Liver (tissue), 9 donors: ENCODE measurements around the gene FAM89A. TPM values are rescaled to one million over a fixed set of nuclear protein-coding genes. Genes with fewer than 3 reads are reported as not detected.

ENCODE experiments used
- DNase-seq: peaks from one replicate; pipeline ENCODE4 v3.0.0-alpha.2; 2017; ENCODE audit warnings: low spot score
- H3K27ac ChIP-seq, 2 donors: one replicate each; pipeline ENCODE4 v1.7.0; 2013; ENCODE audit warnings: inconsistent platforms in 2 of 2, low read length in 2 of 2, control low read depth in 1 of 2, low read depth in 1 of 2, mild to moderate bottlenecking in 1 of 2
- H3K27me3 ChIP-seq, 4 donors: one replicate each; pipeline versions ENCODE4 v1.6.1 to v1.7.0; 2013; ENCODE audit warnings: low read length in 3 of 4, inconsistent platforms in 1 of 4, mild to moderate bottlenecking in 1 of 4, moderate library complexity in 1 of 4; ENCODE audit not compliant: control insufficient read depth in 4 of 4, insufficient read depth in 4 of 4
- H3K36me3 ChIP-seq, 4 donors: one replicate each; pipeline versions ENCODE4 v1.6.1 to v1.7.0; 2013; ENCODE audit warnings: low read length in 3 of 4, mild to moderate bottlenecking in 3 of 4, low read depth in 1 of 4, moderate library complexity in 1 of 4; ENCODE audit not compliant: control insufficient read depth in 4 of 4, insufficient read depth in 3 of 4
- H3K4me1 ChIP-seq, 4 donors: one replicate each; pipeline versions ENCODE4 v1.6.1 to v1.7.0; 2013; ENCODE audit warnings: low read length in 3 of 4, mild to moderate bottlenecking in 3 of 4, moderate library complexity in 1 of 4; ENCODE audit not compliant: control insufficient read depth in 4 of 4, insufficient read depth in 4 of 4
- H3K4me3 ChIP-seq, 3 donors: one replicate each; pipeline versions ENCODE4 v1.6.1 to v1.7.0; 2013; ENCODE audit warnings: low read length in 3 of 3, control low read depth in 1 of 3, low read depth in 1 of 3, mild to moderate bottlenecking in 1 of 3
- H3K9ac ChIP-seq, 2 donors: one replicate each; pipeline ENCODE4 v1.7.0; 2013; ENCODE audit warnings: low read length in 2 of 2, mild to moderate bottlenecking in 2 of 2, moderate library complexity in 2 of 2, control low read depth in 1 of 2, low read depth in 1 of 2
- H3K9me3 ChIP-seq, 4 donors: one replicate each; pipeline versions ENCODE4 v1.6.1 to v1.7.0; 2013; ENCODE audit warnings: low read length in 3 of 4; ENCODE audit not compliant: control insufficient read depth in 4 of 4
- CTCF ChIP-seq: fragments of 150-350 bp; IDR thresholded peaks from 2 replicates; pipeline ENCODE4 v1.5.1; 2017; ENCODE audit warnings: improper control_type of control experiment, low read depth, low read length; ENCODE audit not compliant: missing input control
- EGR1 ChIP-seq, 2 donors: IDR thresholded peaks; 2 replicates each; pipeline ENCODE4 v1.6.1; 2016 to 2018; ENCODE audit warnings: antibody characterized with exemption in 2 of 2, low read depth in 2 of 2
- FOXA1 ChIP-seq: IDR thresholded peaks from 2 replicates; pipeline ENCODE4 v1.6.1; 2016; ENCODE audit warnings: antibody characterized with exemption
- FOXA2 ChIP-seq: IDR thresholded peaks from 2 replicates; pipeline ENCODE4 v1.6.1; 2016; ENCODE audit warnings: antibody characterized with exemption
- GABPA ChIP-seq, 2 donors: IDR thresholded peaks in 1 of 2; conservative IDR thresholded peaks in 1 of 2; 2 replicates each; pipeline ENCODE4 v1.6.1; 2016; ENCODE audit warnings: antibody characterized with exemption in 2 of 2, mild to moderate bottlenecking in 1 of 2, moderate library complexity in 1 of 2
- HNF4A ChIP-seq, 2 donors: conservative IDR thresholded peaks; 2 replicates each; pipeline ENCODE4 v1.6.1; 2016; ENCODE audit warnings: antibody characterized with exemption in 2 of 2, mild to moderate bottlenecking in 2 of 2
- JUND ChIP-seq, 2 donors: IDR thresholded peaks; 2 replicates each; pipeline ENCODE4 v1.6.1; 2016; ENCODE audit warnings: antibody characterized with exemption in 2 of 2
- MAX ChIP-seq: IDR thresholded peaks from 2 replicates; pipeline ENCODE4 v1.6.1; 2016; ENCODE audit warnings: antibody characterized with exemption
- NR2F2 ChIP-seq: IDR thresholded peaks from 2 replicates; pipeline ENCODE4 v1.6.1; 2016; ENCODE audit warnings: antibody characterized with exemption
- RAD21 ChIP-seq, 2 donors: IDR thresholded peaks; 2 replicates each; pipeline ENCODE4 v1.6.1; 2016; ENCODE audit warnings: antibody characterized with exemption in 2 of 2, mild to moderate bottlenecking in 2 of 2
- RXRA ChIP-seq, 2 donors: IDR thresholded peaks; 2 replicates each; pipeline ENCODE4 v1.6.1; 2017 to 2018; ENCODE audit warnings: antibody characterized with exemption in 2 of 2, mild to moderate bottlenecking in 1 of 2
- SP1 ChIP-seq: IDR thresholded peaks from 2 replicates; pipeline ENCODE4 v1.6.1; 2018; ENCODE audit warnings: antibody characterized with exemption, mild to moderate bottlenecking
- TAF1 ChIP-seq: conservative IDR thresholded peaks from 2 replicates; pipeline ENCODE4 v1.6.1; 2016; ENCODE audit warnings: antibody characterized with exemption, mild to moderate bottlenecking
- YY1 ChIP-seq: IDR thresholded peaks from 2 replicates; pipeline ENCODE4 v1.6.1; 2016; ENCODE audit warnings: antibody characterized with exemption, mild to moderate bottlenecking
- ZBTB33 ChIP-seq: IDR thresholded peaks from 2 replicates; pipeline ENCODE4 v1.6.1; 2016; ENCODE audit warnings: antibody characterized with exemption
- WGBS: extraction: QIAGEN DNeasy Blood & Tissue Kit; methylation state at CpG from one replicate; pipeline ENCODE4 v1.1.7; 2013; 5-methylcytosine and 5-hydroxymethylcytosine counted together
- polyA plus RNA-seq, 2 donors: library from polyadenylated mRNA; stranded (reverse) in 1 of 2; unstranded in 1 of 2; fragments of 200-250 nt in 1 of 2; fragments of >200 nt in 1 of 2; fragmentation: Nextera tagmentation in 1 of 2; extraction: Ambion mirVana in 1 of 2; gene quantifications; one replicate each; pipeline versions ENCODE4 v1.2.1 to v1.2.3, GENCODE V29; 2013 to 2015
- total RNA-seq, 2 donors: library from RNA; depleted of rRNA; stranded (reverse); fragments of >200 nt; gene quantifications; one replicate each; pipeline ENCODE4 v1.2.3, GENCODE V29; 2014
- TF ChIP-seq, protein P1 (sequence below): IDR thresholded peaks from 2 replicates; pipeline ENCODE4 v1.6.1; 2016; ENCODE audit warnings: antibody characterized with exemption
- donor health status: healthy.
- donor health status: healthy.
- donor health status: healthy.
- donor health status: healthy.
- donor health status: healthy.

FAM89A gene
- total and polyA plus RNA-seq, 4 donors, result 5.3 to 8.8 (median 8.1) TPM

DNA sequence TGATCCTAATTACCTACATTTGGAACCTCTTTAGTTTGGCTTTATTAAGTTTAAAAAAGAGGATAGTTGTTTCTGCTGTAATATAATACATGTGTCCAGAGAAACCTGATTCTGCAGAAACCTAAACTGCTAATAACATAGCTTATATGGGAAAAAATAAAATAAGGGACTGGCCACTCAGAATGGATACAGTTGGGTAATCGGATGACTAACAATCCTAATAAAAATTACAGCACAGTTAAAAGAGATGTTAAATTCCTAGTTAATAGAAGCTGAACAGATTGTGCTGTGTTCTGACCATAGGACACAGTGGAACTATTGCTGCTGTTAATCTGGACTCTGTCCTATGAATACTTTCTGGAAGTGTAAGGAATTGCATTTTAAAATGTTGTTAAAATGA, 45.2 kb downstream of the FAM89A start:
- 98% methylated on average over 1 of the region's 1 CpG for WGBS
- no peak overlapping the region for H3K27ac ChIP-seq
- no peaks in the 10 kb centered on the region for H3K27me3 ChIP-seq
- no peak overlapping the region for H3K9ac ChIP-seq
- DNase-seq, result no peak
- peaks cover 17 to 65% (median 48%) of the 10 kb centered on the region in 4 donors for H3K36me3 ChIP-seq
- no peaks in the 10 kb centered on the region for H3K4me1 ChIP-seq
- H3K9me3 ChIP-seq, result no peaks in the 10 kb centered on the region
- no peak overlapping the region for H3K4me3 ChIP-seq
- TF ChIP-seq RXRA (IDR thresholded peaks at IDR 0.05), result no peak
- no peak for TF ChIP-seq RAD21 (IDR thresholded peaks at IDR 0.05)
- TF ChIP-seq, protein P1, sequence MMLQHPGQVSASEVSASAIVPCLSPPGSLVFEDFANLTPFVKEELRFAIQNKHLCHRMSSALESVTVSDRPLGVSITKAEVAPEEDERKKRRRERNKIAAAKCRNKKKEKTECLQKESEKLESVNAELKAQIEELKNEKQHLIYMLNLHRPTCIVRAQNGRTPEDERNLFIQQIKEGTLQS, result no peak
- TF ChIP-seq YY1, result no peak
- TF ChIP-seq SP1, result no peak
- TF ChIP-seq FOXA1, result no peak
- no peak for TF ChIP-seq JUND (IDR thresholded peaks at IDR 0.05)
- TF ChIP-seq MAX, result no peak
- TF ChIP-seq EGR1 (IDR thresholded peaks at IDR 0.05; ENCODE audit: low read depth in 2 of 2), result no peak
- no peak for TF ChIP-seq ZBTB33
- no peak for TF ChIP-seq CTCF
- TF ChIP-seq FOXA2, result no peak

- 91% methylated on average over 7 of the region's 7 CpGs for whole genome bisulfite sequencing
- no peak for DNase-seq
- peaks cover 7 to 41% (median 26%) of the 10 kb centered on the region in 4 donors for H3K36me3 ChIP-seq
- H3K4me3 ChIP-seq, result no peak overlapping the region
- H3K9ac ChIP-seq, result no peak overlapping the region
- no peak overlapping the region for H3K27ac ChIP-seq
- no peaks in the 10 kb centered on the region for H3K9me3 ChIP-seq
- H3K27me3 ChIP-seq, result no peaks in the 10 kb centered on the region
- TF ChIP-seq YY1, result no peak
- TF ChIP-seq JUND (IDR thresholded peaks at IDR 0.05), result no peak
- no peak for TF ChIP-seq RXRA (IDR thresholded peaks at IDR 0.05)
- no peak for TF ChIP-seq FOXA1
- TF ChIP-seq NR2F2, result no peak
- TF ChIP-seq HNF4A (conservative IDR thresholded peaks at IDR 0.05), result no peak
- TF ChIP-seq TAF1, result no peak
- TF ChIP-seq EGR1 (IDR thresholded peaks at IDR 0.05; ENCODE audit: low read depth in 2 of 2), result no peak
- TF ChIP-seq GABPA (IDR thresholded peaks at IDR 0.05 in 1 of 2, conservative IDR thresholded peaks at IDR 0.05 in 1 of 2), result no peak
- no peaks in the 10 kb centered on the region for H3K4me1 ChIP-seq
These were observed 47.8 kb downstream of the FAM89A start for GRCh38 chr1:230992100-230992774.
